HepG2 (cell line): Measurements from ENCODE around the gene AP5Z1. TPM values are rescaled to one million over a fixed set of nuclear protein-coding genes. Genes with fewer than 3 reads are reported as not detected.

ENCODE experiments used
- ATAC-seq: fragments of 200-7000 bp; cut with Tn5 transposase; 3 replicates; pipeline ENCODE4 v1.9.1; 2020; ENCODE audit warnings: mild to moderate bottlenecking, moderate library complexity
- BruUV-seq: library from RNA; stranded (reverse); fragments of 400-500 nt; replicated peaks from 2 replicates; lab custom pipeline; 2021; lab: Mats Ljungman, UMichigan
- CTCF ChIA-PET: fragments of 300-600 bp; formaldehyde crosslinking; extraction: SDS; loops from one replicate; lab custom pipeline; 2021; ENCODE audit warnings: low total read pairs, inconsistent platforms, low intra/inter-chr PET ratio; lab: Yijun Ruan, JAX
- POLR2A ChIA-PET: fragments of 350-600 bp; sonication (Branson Sonifier 250); formaldehyde crosslinking; loops from one replicate; lab custom pipeline; 2020; ENCODE audit warnings: antibody characterized with exemption, inconsistent platforms; lab: Yijun Ruan, JAX
- DNase-seq: peaks from one replicate; pipeline ENCODE4 v3.0.0-alpha.2; 2015; ENCODE audit warnings: low spot score
- FAIRE-seq: peaks from 3 replicates; lab custom pipeline; 2011; peaks lifted over from hg19 to GRCh38; lab: Jason Lieb, UNC
- H2AFZ ChIP-seq: one replicate; pipeline ENCODE4 v1.6.1; 2011; ENCODE audit warnings: low read length, inconsistent platforms
- H3K27ac ChIP-seq: fragments of 300-600 bp; 3 replicates; pipeline ENCODE4 v1.8.0; 2011; ENCODE audit warnings: mixed run types, mild to moderate bottlenecking, mixed read lengths, low read length, inconsistent platforms; ENCODE audit not compliant: insufficient read depth; ENCODE audit errors: extremely low read length
- H3K27me3 ChIP-seq, 2 experiments: fragments of 200-600 bp in 1 of 2; 2 replicates in 1 of 2; 3 replicates in 1 of 2; pipeline versions ENCODE4 v1.6.0 to v1.8.0; 2011; ENCODE audit warnings: low read length in 2 of 2, mild to moderate bottlenecking in 2 of 2, moderate library complexity in 2 of 2, inconsistent platforms in 1 of 2; ENCODE audit not compliant: insufficient read depth in 2 of 2, control insufficient read depth in 1 of 2
- H3K36me3 ChIP-seq, 2 experiments: fragments of 200-600 bp in 1 of 2; replicated peaks in 1 of 2; 2 replicates in 1 of 2; 3 replicates in 1 of 2; pipeline versions ENCODE4 v1.5.1 to v1.8.0; 2011; ENCODE audit warnings: low read length in 2 of 2, inconsistent platforms in 1 of 2; ENCODE audit not compliant: insufficient read depth in 2 of 2, control insufficient read depth in 1 of 2
- H3K4me1 ChIP-seq: 2 replicates; pipeline ENCODE4 v1.5.1; 2012; ENCODE audit warnings: low read length, inconsistent platforms; ENCODE audit not compliant: insufficient read depth
- H3K4me2 ChIP-seq: 2 replicates; pipeline ENCODE4 v1.6.0; 2011; ENCODE audit warnings: low read depth, low read length, inconsistent platforms
- H3K4me3 ChIP-seq, 3 experiments: fragments of 200-600 bp in 1 of 3; sonication (generic), shearing (Covaris generic) in 1 of 3; replicated peaks in 1 of 3; 2 replicates each; pipeline ENCODE4 v1.5.1; 2011 to 2016; ENCODE audit warnings: low read length in 3 of 3, inconsistent platforms in 2 of 3, low read depth in 2 of 3, mild to moderate bottlenecking in 2 of 3, control low read depth in 1 of 3, mixed read lengths in 1 of 3; ENCODE audit not compliant: insufficient read depth in 1 of 3
- H3K79me2 ChIP-seq: one replicate; pipeline ENCODE4 v1.6.1; 2011; ENCODE audit warnings: low read length, inconsistent platforms; ENCODE audit not compliant: insufficient read depth
- H3K9ac ChIP-seq: 2 replicates; pipeline ENCODE4 v1.6.0; 2011; ENCODE audit warnings: mild to moderate bottlenecking, low read depth, low read length, inconsistent platforms; ENCODE audit not compliant: insufficient read depth
- H3K9me3 ChIP-seq: 2 replicates; pipeline ENCODE4 v1.5.1; 2012; ENCODE audit warnings: mild to moderate bottlenecking, low read length
- H4K20me1 ChIP-seq: 2 replicates; pipeline ENCODE4 v1.6.0; 2011; ENCODE audit warnings: inconsistent platforms, mild to moderate bottlenecking, low read length, moderate library complexity; ENCODE audit not compliant: insufficient read depth
- CENPT ChIP-seq: sonication (generic); formaldehyde crosslinking; IDR thresholded peaks from 2 replicates; pipeline ENCODE4 v1.8.0; 2022; ENCODE audit warnings: low read depth, mild to moderate bottlenecking, moderate library complexity, missing genetic modification reagents
- FOXK2 ChIP-seq: fragments of 450-650 bp; IDR thresholded peaks from 2 replicates; pipeline ENCODE4 v1.6.1; 2016
- FOXM1 ChIP-seq: sonication (generic); formaldehyde crosslinking; IDR thresholded peaks from 2 replicates; pipeline ENCODE4 v1.5.0; 2020; ENCODE audit warnings: missing genetic modification reagents
- HES4 ChIP-seq: sonication (generic); formaldehyde crosslinking; IDR thresholded peaks from 2 replicates; pipeline ENCODE4 v1.9.0; 2021; ENCODE audit warnings: mild to moderate bottlenecking, missing genetic modification reagents, borderline replicate concordance
- HOXD1 ChIP-seq: sonication (generic); formaldehyde crosslinking; IDR thresholded peaks from 2 replicates; pipeline ENCODE4 v1.5.0; 2020; ENCODE audit warnings: missing genetic modification reagents
- KDM1A ChIP-seq: IDR thresholded peaks from 2 replicates; pipeline ENCODE4 v1.6.1; 2016; ENCODE audit warnings: missing compliant biosample characterization
- SP140L ChIP-seq: sonication (generic); formaldehyde crosslinking; IDR thresholded peaks from 2 replicates; pipeline ENCODE4 v1.4.0; 2020; ENCODE audit warnings: missing genetic modification reagents, borderline replicate concordance
- ZEB1 ChIP-seq: IDR thresholded peaks from 2 replicates; pipeline ENCODE4 v1.6.1; 2012; ENCODE audit warnings: mild to moderate bottlenecking, low read depth, inconsistent platforms; ENCODE audit not compliant: insufficient replicate concordance
- ZNF235 ChIP-seq: sonication (generic); formaldehyde crosslinking; IDR thresholded peaks from 2 replicates; pipeline ENCODE4 v1.8.1; 2023; ENCODE audit warnings: mild to moderate bottlenecking, missing genetic modification reagents, borderline replicate concordance
- ZNF563 ChIP-seq: sonication (generic); formaldehyde crosslinking; IDR thresholded peaks from 2 replicates; pipeline ENCODE4 v1.8.0; 2022; ENCODE audit warnings: mild to moderate bottlenecking, moderate library complexity, missing genetic modification reagents
- ZNF747 ChIP-seq: sonication (generic); formaldehyde crosslinking; IDR thresholded peaks from 2 replicates; pipeline ENCODE4 v1.8.1; 2023; ENCODE audit warnings: missing genetic modification reagents, mild to moderate bottlenecking, borderline replicate concordance
- ZNF773 ChIP-seq: sonication (generic); formaldehyde crosslinking; IDR thresholded peaks from 2 replicates; pipeline ENCODE4 v1.4.0; 2020; ENCODE audit warnings: missing genetic modification reagents, borderline replicate concordance
- WGBS: methylation state at CpG from one replicate; pipeline ENCODE4 v1.1.6; 2017; ENCODE audit warnings: low lambda C conversion rate; 5-methylcytosine and 5-hydroxymethylcytosine counted together
- in situ Hi-C: cut with HindIII; loops from 2 replicates; pipeline ENCODE4 v1.10.0; 2017; ENCODE audit warnings: low pct_unique_long_range_greater_than_20kb; ENCODE audit not compliant: extremely low pct_ligation_motif_present
- intact Hi-C: fragments of 100-400 bp; cut with micrococcal nuclease; formaldehyde crosslinking; loops from one replicate; pipeline ENCODE4 v1.10.0; 2022; ENCODE audit not compliant: unreplicated experiment
- polyA plus RNA-seq, 8 experiments: library from polyadenylated mRNA; depleted of rRNA in 3 of 8; stranded (reverse) in 7 of 8; unstranded in 1 of 8; fragments of >200 nt; fragmentation: Illumina TruSeq in 4 of 8; extraction: Trizol in 4 of 8; gene quantifications; 2 replicates each; pipeline versions ENCODE4 v1.2.1 to v1.2.3, GENCODE V29; 2011 to 2016; ENCODE audit warnings: low read depth in 4 of 8, missing spikeins in 1 of 8, mixed read lengths in 1 of 8; ENCODE audit not compliant: insufficient read depth in 1 of 8
- total RNA-seq, 5 experiments: library from RNA; depleted of rRNA; stranded (reverse); fragments of >200 nt; fragmentation: Illumina TruSeq; extraction: Trizol; gene quantifications; 2 replicates each; pipeline ENCODE4 v1.2.3, GENCODE V29; 2016; ENCODE audit warnings: low read depth in 1 of 5
- TF ChIP-seq, protein P1 (sequence below): sonication (generic); formaldehyde crosslinking; IDR thresholded peaks from 2 replicates; pipeline ENCODE4 v1.4.0; 2020; ENCODE audit warnings: missing genetic modification reagents

AP5Z1 gene
- total and polyA plus RNA-seq, 2 of the 13 experiments (the other 11 are each of a cell fraction or from before 2014, with no cell fraction given): 9.3 to 15.1 TPM

- ATAC-seq (no peak), FAIRE-seq (no peak), DNase-seq (no peak)
- no peak overlapping the region for H3K27ac ChIP-seq
- no peak overlapping the region for H3K4me2 ChIP-seq
- no peaks in the 10 kb centered on the region for H3K79me2 ChIP-seq
- no peak for TF ChIP-seq HES4 (CRISPR knock-in tag)
- no peak for TF ChIP-seq ZNF563 (CRISPR knock-in tag)
- TF ChIP-seq CENPT (CRISPR knock-in tag): no peak
- TF ChIP-seq ZNF773: no peak
- TF ChIP-seq FOXK2: no peak
- no peak for TF ChIP-seq ZEB1
- TF ChIP-seq SP140L (CRISPR knock-in tag): no peak
- no peak for TF ChIP-seq KDM1A (CRISPR knock-in tag)
- TF ChIP-seq HOXD1 (CRISPR knock-in tag): no peak
- TF ChIP-seq ZNF747 (CRISPR knock-in tag): no peak
- TF ChIP-seq, protein P1, sequence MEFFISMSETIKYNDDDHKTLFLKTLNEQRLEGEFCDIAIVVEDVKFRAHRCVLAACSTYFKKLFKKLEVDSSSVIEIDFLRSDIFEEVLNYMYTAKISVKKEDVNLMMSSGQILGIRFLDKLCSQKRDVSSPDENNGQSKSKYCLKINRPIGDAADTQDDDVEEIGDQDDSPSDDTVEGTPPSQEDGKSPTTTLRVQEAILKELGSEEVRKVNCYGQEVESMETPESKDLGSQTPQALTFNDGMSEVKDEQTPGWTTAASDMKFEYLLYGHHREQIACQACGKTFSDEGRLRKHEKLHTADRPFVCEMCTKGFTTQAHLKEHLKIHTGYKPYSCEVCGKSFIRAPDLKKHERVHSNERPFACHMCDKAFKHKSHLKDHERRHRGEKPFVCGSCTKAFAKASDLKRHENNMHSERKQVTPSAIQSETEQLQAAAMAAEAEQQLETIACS (CRISPR knock-in tag): no peak
- no peak for TF ChIP-seq FOXM1 (CRISPR knock-in tag)
- no peak for TF ChIP-seq ZNF235 (CRISPR knock-in tag)
- no peaks in the 10 kb centered on the region for H3K9me3 ChIP-seq
- no peak overlapping the region for H3K9ac ChIP-seq
- peaks cover 9% of the 10 kb centered on the region; the same call in 1 of the 2 replicates for H3K4me1 ChIP-seq
- peaks cover 4 to 35% of the 10 kb centered on the region in 2 experiments for H3K27me3 ChIP-seq
- CTCF ChIA-PET: no interaction called here
- in situ Hi-C loops (loop anchor here (5.0 kb wide), 1 partner anchor 253 kb away; no protein-coding TSS in a partner anchor), intact Hi-C loops (no loop called here)
- BruUV-seq: no TSS peak
- H4K20me1 ChIP-seq: no peaks in the 10 kb centered on the region
- H3K4me3 ChIP-seq: no peak overlapping the region
- POLR2A ChIA-PET: no interaction called here
- H2AFZ ChIP-seq: no peak overlapping the region
- H3K36me3 ChIP-seq: no peaks in the 10 kb centered on the region
- 66% methylated on average over 18 of the region's 60 CpGs for WGBS
Measured at GRCh38 chr7:4834601-4835397, 59.4 kb downstream of the AP5Z1 start.
